COR-L47 (cell line): Measurements from ENCODE around the gene SLIT3.
"Not testable (repeated sequence)": the region's sequence is repeated elsewhere in the genome, so short reads cannot be mapped to it uniquely, and the experiment has no call there.

Experiments used
- DNase-seq: peaks from one replicate; lab custom pipeline; 2025; lab: John Stamatoyannopoulos, UW

The SLIT3 gene

GRCh38 chr5:169219351-169219750 is 81.6 kb downstream of the SLIT3 start:
- no peak for DNase-seq

GRCh38 chr5:169218861-169219260 is 82.1 kb downstream of the SLIT3 start:
- DNase-seq = no peak

GRCh38 chr5:169218176-169218575 is 82.8 kb downstream of the SLIT3 start:
- no peak for DNase-seq

GRCh38 chr5:169216866-169217265 is 84.1 kb downstream of the SLIT3 start:
- no peak for DNase-seq

GRCh38 chr5:169213479-169213878 is 87.5 kb downstream of the SLIT3 start:
- no peak for DNase-seq

GRCh38 chr5:169211761-169212160 is 89.2 kb downstream of the SLIT3 start:
- not testable (repeated sequence) for DNase-seq

GRCh38 chr5:169204788-169205400 is 96.0 kb downstream of the SLIT3 start:
- no peak for DNase-seq

- no peak for DNase-seq
Observed at GRCh38 chr5:169202969-169203368, 98.0 kb downstream of the SLIT3 start.

GRCh38 chr5:169201597-169201996 is 99.3 kb downstream of the SLIT3 start:
- DNase-seq = no peak

- no peak for DNase-seq
Observed at GRCh38 chr5:169200125-169200778, 100.7 kb downstream of the SLIT3 start.

GRCh38 chr5:169197343-169197742 is 103.6 kb downstream of the SLIT3 start:
- no peak for DNase-seq

GRCh38 chr5:169196059-169196458 is 104.9 kb downstream of the SLIT3 start:
- no peak for DNase-seq

- DNase-seq = no peak
Observed at GRCh38 chr5:169195601-169196000, 105.3 kb downstream of the SLIT3 start.

GRCh38 chr5:169192536-169192935 is 108.4 kb downstream of the SLIT3 start:
- no peak for DNase-seq

- no peak for DNase-seq
Observed at GRCh38 chr5:169190849-169191248, 110.1 kb downstream of the SLIT3 start.

- no peak for DNase-seq
Observed at GRCh38 chr5:169185626-169186025, 115.3 kb downstream of the SLIT3 start.

GRCh38 chr5:169183576-169183975 is 117.4 kb downstream of the SLIT3 start:
- no peak for DNase-seq

- DNase-seq = no peak
Observed at GRCh38 chr5:169182797-169183196, 118.1 kb downstream of the SLIT3 start.

GRCh38 chr5:169181814-169182213 is 119.1 kb downstream of the SLIT3 start:
- no peak for DNase-seq

GRCh38 chr5:169178754-169179153 is 122.2 kb downstream of the SLIT3 start:
- no peak for DNase-seq

- no peak for DNase-seq
Observed at GRCh38 chr5:169178274-169178673, 122.7 kb downstream of the SLIT3 start.

GRCh38 chr5:169176709-169177694 is 123.9 kb downstream of the SLIT3 start:
- no peak for DNase-seq

GRCh38 chr5:169175733-169176132 is 125.2 kb downstream of the SLIT3 start:
- no peak for DNase-seq
